ENCODE results near the gene SLC49A3.

GRCh38 chr4:718460-718859, 29.5 kb upstream of the SLC49A3 start:
- TF ChIP-seq CTCF (IDR thresholded peaks at IDR 0.05; ENCODE audit: borderline replicate concordance, extremely low read depth, low read length, poor library complexity, severe bottlenecking) (no peak), EZH2 (IDR thresholded peaks at IDR 0.05; ENCODE audit: borderline replicate concordance, low read depth, low read length, severe bottlenecking) (no peak)
